ENCODE results near the gene FOSL2.

FOSL2 gene

DNA sequence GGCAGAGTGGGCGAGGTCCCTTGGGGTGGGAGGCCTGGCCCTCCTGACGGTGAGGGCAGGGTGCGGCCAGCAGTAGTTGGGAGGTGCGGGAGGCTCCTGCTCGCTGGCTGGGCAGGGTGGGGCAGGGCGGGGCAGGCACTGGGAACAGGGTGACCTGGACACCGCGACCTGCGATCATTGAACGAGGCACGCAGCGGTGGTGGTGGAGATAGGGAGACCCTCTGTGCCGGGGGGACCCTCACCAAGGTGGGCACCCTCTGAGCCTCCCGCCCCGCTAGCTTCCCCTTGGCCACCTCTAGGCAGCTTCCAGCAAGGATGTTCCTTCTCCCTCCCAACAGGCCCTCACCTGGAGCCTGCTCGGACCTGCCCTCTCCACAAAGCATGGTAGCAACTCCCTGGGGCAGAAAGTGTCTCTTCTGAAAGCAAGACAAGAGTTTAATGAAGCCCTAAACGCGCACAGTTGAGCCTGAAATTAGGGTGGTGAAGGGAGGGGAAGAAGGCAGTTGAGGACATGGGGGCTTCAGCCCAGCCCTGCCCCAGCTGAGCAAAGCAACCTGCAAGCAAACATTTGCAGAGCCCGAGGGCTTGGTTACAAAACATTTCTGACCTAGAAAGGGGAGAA is 15.4 kb upstream of the FOSL2 start:
- H3K27ac ChIP-seq = no peak overlapping the region
- no peak for TF ChIP-seq ZFX (IDR thresholded peaks at IDR 0.05)
- TF ChIP-seq, protein P1, sequence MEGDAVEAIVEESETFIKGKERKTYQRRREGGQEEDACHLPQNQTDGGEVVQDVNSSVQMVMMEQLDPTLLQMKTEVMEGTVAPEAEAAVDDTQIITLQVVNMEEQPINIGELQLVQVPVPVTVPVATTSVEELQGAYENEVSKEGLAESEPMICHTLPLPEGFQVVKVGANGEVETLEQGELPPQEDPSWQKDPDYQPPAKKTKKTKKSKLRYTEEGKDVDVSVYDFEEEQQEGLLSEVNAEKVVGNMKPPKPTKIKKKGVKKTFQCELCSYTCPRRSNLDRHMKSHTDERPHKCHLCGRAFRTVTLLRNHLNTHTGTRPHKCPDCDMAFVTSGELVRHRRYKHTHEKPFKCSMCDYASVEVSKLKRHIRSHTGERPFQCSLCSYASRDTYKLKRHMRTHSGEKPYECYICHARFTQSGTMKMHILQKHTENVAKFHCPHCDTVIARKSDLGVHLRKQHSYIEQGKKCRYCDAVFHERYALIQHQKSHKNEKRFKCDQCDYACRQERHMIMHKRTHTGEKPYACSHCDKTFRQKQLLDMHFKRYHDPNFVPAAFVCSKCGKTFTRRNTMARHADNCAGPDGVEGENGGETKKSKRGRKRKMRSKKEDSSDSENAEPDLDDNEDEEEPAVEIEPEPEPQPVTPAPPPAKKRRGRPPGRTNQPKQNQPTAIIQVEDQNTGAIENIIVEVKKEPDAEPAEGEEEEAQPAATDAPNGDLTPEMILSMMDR (conservative IDR thresholded peaks at IDR 0.05) = no peak

DNA sequence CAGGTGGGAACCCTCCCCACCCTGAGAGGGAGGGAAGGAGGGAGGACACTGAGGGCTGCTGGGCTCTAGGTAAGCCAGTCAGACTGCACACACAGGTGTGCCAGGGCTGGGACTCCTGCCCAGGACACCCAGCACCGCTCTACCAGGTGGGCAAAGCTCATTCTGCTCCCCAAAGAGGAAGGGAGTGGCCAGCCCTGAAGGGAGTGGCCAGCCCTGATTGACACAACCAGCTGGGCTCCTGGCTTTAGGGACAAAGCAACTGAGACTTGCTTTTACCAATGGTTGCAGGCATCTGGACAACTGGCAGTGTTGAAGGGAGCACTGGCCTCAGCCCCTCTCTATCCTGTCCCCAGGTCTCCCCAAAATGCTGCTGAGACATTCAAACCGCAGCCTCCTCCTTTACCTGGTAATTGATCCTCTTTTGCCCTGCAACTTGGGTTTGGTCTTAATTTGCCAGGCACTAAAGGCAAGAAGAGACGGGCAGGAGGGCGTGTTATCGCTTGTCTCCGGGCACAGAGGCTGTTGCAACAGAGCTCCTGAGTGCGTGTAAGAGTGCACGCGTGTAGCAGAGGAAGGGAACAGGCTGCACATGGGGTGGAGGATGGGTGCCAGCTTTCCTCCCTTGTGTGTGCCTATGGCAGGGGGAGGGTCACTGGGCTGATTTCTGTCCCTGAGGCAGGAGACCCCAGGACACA is 14.5 kb upstream of the FOSL2 start:
- TF ChIP-seq, protein P1 (conservative IDR thresholded peaks at IDR 0.05) = no peak
- no peak for TF ChIP-seq ZFX (IDR thresholded peaks at IDR 0.05)

DNA sequence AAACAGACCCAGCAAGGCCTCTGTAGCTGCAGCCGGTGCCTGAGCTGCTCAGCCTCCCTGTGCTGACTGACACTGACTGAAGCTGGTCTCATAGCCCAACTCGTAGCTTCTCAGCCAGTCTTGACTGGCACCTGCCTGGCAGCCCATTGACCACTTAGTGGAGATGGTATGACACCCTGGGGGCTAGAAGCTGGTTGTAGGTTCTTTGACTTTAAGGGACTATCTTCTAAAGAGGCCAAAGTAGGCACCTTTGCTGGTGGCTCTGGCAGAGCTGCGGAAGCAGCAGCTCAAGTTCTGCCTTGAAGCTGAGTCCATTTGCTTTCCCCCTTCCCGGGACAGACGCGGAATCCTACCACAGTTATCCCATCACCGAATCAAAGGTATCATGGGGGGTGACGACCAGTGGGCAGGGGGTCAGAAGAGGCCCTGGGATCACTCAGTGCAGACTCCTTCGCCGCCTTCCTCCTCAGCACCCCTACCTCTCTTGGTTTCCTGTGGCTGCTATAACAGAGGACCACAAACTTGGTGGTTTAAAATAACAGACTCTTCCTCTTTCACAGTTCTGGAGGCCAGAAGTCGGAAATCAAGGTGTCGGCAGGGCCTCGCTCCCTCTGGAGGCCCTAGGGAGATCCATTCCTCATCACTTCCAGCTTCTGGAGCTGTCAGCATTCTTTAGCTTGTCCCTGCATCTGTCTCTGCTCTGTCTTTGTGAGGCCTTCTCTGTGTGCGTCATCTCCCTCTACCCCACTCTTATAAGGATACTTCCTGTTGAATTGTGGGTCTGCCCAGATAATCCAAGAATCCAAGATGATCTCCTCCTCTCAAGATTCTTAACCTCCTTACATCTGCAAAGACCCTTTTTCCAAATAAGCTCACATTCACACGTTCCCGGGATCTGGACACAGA is 13.7 kb upstream of the FOSL2 start:
- no peak overlapping the region for H3K27ac ChIP-seq
- TF ChIP-seq, protein P1 (conservative IDR thresholded peaks at IDR 0.05) = no peak
- TF ChIP-seq ZFX (IDR thresholded peaks at IDR 0.05) = no peak

More for the DNA sequence above, 14.5 kb upstream of the FOSL2 start:
- no peak overlapping the region for H3K27ac ChIP-seq

DNA sequence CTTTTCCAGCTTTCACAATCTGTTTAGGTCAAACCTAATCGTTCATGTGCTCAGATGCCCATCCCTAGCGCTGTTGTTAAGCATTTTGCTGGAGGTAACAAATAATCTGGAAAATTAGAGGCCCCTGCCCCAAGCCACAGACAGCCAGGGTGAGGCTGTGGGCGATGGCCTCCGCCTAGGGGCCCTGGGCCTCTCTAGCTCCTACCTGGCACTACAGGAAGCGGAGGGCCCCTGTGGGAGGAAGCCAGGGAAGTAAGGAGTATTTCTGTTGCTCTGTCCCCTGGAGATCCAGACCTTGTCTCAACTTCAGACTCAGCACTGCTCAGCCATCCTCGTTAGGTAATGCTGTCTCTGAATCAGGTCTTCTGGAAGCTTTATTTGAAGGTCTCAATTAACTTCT is 12.4 kb upstream of the FOSL2 start:
- no peak for TF ChIP-seq ZFX (IDR thresholded peaks at IDR 0.05)
- TF ChIP-seq, protein P1 (conservative IDR thresholded peaks at IDR 0.05) = no peak
- H3K27ac ChIP-seq = no peak overlapping the region

DNA sequence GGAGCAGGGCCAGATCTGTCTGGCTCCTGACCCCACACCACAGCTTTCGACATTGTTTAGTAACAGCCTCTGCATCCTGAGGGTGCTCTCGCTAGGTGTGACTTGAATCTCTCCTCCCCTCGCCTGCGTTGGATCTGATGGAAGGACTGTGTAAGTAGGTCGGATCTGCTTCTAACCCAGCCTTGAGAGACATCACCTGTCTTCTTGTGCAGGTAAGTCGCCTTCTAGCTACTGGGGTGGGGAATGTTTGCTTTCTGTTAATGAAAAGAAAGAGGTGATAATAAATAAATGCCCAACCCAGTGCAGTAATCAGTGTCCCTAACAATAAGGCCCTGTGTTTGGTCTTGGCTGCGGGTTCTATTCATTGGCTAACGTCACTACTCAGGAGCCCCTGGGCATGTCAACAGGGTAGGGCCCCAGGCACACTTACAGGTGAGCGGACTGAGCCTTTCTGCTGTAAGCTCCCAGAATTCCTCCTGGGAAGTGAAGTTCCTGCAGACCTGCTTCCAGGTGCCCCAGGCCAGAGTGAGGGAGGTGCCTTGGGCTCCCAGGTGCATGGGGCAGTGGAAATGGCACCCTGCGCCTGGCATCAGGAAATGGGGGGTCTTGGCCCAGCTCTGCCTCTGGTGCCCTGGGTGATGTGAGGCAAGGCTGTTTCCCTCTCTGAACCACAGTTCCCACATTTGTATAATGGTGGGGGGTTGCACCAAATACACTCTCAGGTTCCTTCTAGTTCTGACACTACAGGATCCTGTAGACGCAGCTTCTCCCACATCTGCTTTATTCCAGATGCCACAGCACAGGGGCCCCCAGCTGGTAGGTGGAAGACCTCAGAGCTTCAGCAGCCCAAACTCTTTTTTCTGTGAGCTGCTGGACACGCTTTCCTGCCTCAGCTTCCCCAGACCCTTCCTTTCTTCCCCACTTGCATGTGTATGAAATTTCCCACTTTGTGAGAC is 11.2 kb upstream of the FOSL2 start:
- H3K27ac ChIP-seq = no peak overlapping the region
- TF ChIP-seq ZFX (IDR thresholded peaks at IDR 0.05) = no peak
- TF ChIP-seq, protein P1 (conservative IDR thresholded peaks at IDR 0.05) = no peak

DNA sequence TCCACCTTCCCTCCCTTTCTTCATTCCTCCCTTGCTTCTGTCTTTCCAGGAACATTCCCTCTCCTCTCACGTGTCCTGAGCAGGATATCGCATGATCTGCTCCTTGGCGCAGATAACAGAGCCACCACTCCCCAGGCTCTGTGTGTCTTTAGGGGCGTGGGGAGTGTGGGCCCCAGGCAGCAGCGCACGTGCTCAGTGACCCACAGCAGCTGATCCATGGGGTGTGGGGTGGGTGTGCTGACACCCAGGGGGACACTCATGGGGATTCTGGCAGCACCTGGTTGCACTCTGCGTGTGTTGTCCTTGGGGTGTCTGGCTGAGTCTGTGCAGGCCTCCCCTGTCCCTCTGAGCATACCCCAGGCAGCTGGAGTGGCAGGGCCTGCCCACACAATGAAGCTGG is 9.9 kb upstream of the FOSL2 start:
- no peak overlapping the region for H3K27ac ChIP-seq
- no peak for TF ChIP-seq ZFX (IDR thresholded peaks at IDR 0.05)
- TF ChIP-seq, protein P1 (conservative IDR thresholded peaks at IDR 0.05) = no peak

All from C4-2B (cell line).